Anterior cingulate cortex (tissue), 58 donors: ENCODE measurements around the gene GIPC3.
"Not testable (repeated sequence)": the region's sequence is repeated elsewhere in the genome, so short reads cannot be mapped to it uniquely, and the experiment has no call there.

Experiments used
- DNase-seq, 58 donors: peaks; one replicate each; lab custom pipeline; 2025; lab: John Stamatoyannopoulos, UW

Gene GIPC3

GRCh38 chr19:3575260-3575741 is 10.0 kb upstream of the GIPC3 start:
- peak in 16 of 58 donors; percentile 7 to 38 (median 24) for DNase-seq

- no peak for DNase-seq
Observed at GRCh38 chr19:3575949-3576673, 9.2 kb upstream of the GIPC3 start.

GRCh38 chr19:3576696-3577443 is 8.4 kb upstream of the GIPC3 start:
- peak in 50 of 58 donors; percentile 6 to 84 (median 44) for DNase-seq

- no peak for DNase-seq
Observed at GRCh38 chr19:3577723-3578344, 7.4 kb upstream of the GIPC3 start.

GRCh38 chr19:3578390-3578789 is 6.9 kb upstream of the GIPC3 start:
- no peak for DNase-seq

GRCh38 chr19:3580156-3580934 is 4.9 kb upstream of the GIPC3 start:
- peak in 6 of 58 donors; percentile 14 to 47 (median 25) for DNase-seq

GRCh38 chr19:3581792-3582191 is 3.5 kb upstream of the GIPC3 start:
- DNase-seq: not testable (repeated sequence)

GRCh38 chr19:3584036-3584802 is 1.1 kb upstream of the GIPC3 start:
- DNase-seq: not testable (repeated sequence)

GRCh38 chr19:3586127-3586626 is 899 bp downstream of the GIPC3 start:
- DNase-seq: no peak

- DNase-seq: no peak
Observed at GRCh38 chr19:3586707-3587346, 1.5 kb downstream of the GIPC3 start.

- no peak for DNase-seq
Observed at GRCh38 chr19:3589439-3589838, 4.2 kb downstream of the GIPC3 start.

GRCh38 chr19:3589949-3590348 is 4.7 kb downstream of the GIPC3 start:
- DNase-seq: no peak

GRCh38 chr19:3590991-3591659 is 5.8 kb downstream of the GIPC3 start:
- no peak for DNase-seq

GRCh38 chr19:3591876-3592613 is 6.8 kb downstream of the GIPC3 start:
- DNase-seq: no peak

GRCh38 chr19:3593156-3593555 is 7.9 kb downstream of the GIPC3 start:
- DNase-seq: no peak

GRCh38 chr19:3595521-3596061 is 10.3 kb downstream of the GIPC3 start:
- no peak for DNase-seq

- no peak for DNase-seq
Observed at GRCh38 chr19:3599776-3600187, 14.5 kb downstream of the GIPC3 start.
